DND-41 (cell line): ENCODE data around the gene LRRFIP2.

Experiments
- CTCF ChIP-seq: IDR thresholded peaks from 2 replicates; pipeline ENCODE4 v1.5.1; 2012; ENCODE audit warnings: borderline replicate concordance, low read length, moderate library complexity, mild to moderate bottlenecking; ENCODE audit not compliant: poor library complexity, severe bottlenecking; ENCODE audit errors: extremely low read depth
- EZH2 ChIP-seq: IDR thresholded peaks from 3 replicates; pipeline ENCODE4 v1.6.1; 2012; ENCODE audit warnings: borderline replicate concordance, low read depth, mild to moderate bottlenecking, moderate library complexity, low read length, inconsistent platforms; ENCODE audit not compliant: severe bottlenecking

- TF ChIP-seq CTCF (no peak), EZH2 (no peak)
Observed at GRCh38 chr3:37144806-37145205, 29.6 kb downstream of the LRRFIP2 start.
